GM12878 (cell line): Measurements from ENCODE around the gene NF1. TPM values are rescaled to one million over a fixed set of nuclear protein-coding genes. Genes with fewer than 3 reads are reported as not detected.
"Not testable (repeated sequence)": the region's sequence is repeated elsewhere in the genome, so short reads cannot be mapped to it uniquely, and the experiment has no call there.

ENCODE experiments used
- ATAC-seq: fragments of 200-7000 bp; cut with Tn5 transposase; 3 replicates; pipeline ENCODE4 v1.9.1; 2020; ENCODE audit warnings: mild to moderate bottlenecking, moderate library complexity
- BruUV-seq: library from RNA; stranded (reverse); fragments of 400-500 nt; replicated peaks from 2 replicates; lab custom pipeline; 2021; lab: Mats Ljungman, UMichigan
- CTCF ChIA-PET: fragments of 300-600 bp; sonication (Branson Sonifier 250); formaldehyde crosslinking; extraction: SDS; loops from one replicate; lab custom pipeline; 2021; ENCODE audit warnings: inconsistent platforms; lab: Yijun Ruan, JAX
- POLR2A ChIA-PET: fragments of 350-600 bp; formaldehyde crosslinking; extraction: SDS; loops from one replicate; lab custom pipeline; 2021; ENCODE audit warnings: inconsistent platforms; lab: Charles Lee
- RAD21 ChIA-PET: fragments of 300-600 bp; sonication (Branson Sonifier 250); formaldehyde crosslinking; loops from one replicate; lab custom pipeline; 2023; ENCODE audit warnings: antibody characterized with exemption; ENCODE audit not compliant: unreplicated experiment; lab: Charles Lee
- SMC1A ChIA-PET: fragments of 300-600 bp; sonication (Branson Sonifier 250); formaldehyde crosslinking; loops from one replicate; lab custom pipeline; 2023; ENCODE audit not compliant: unreplicated experiment, uncharacterized antibody; lab: Charles Lee
- DNase-seq: peaks from one replicate; pipeline ENCODE4 v3.0.0-alpha.2; 2011; ENCODE audit warnings: low read depth, low spot score
- FAIRE-seq: peaks from 3 replicates; lab custom pipeline; 2011; peaks lifted over from hg19 to GRCh38; lab: Jason Lieb, UNC
- H2AFZ ChIP-seq: 2 replicates; pipeline ENCODE4 v1.6.0; 2011; ENCODE audit warnings: low read depth, low read length, control low read depth; ENCODE audit not compliant: control insufficient read depth
- H3K27ac ChIP-seq: 2 replicates; pipeline ENCODE4 v1.5.1; 2011; ENCODE audit warnings: control low read depth; ENCODE audit not compliant: control insufficient read depth, insufficient read depth
- H3K27me3 ChIP-seq, 2 experiments: replicated peaks in 1 of 2; 2 replicates each; pipeline versions ENCODE4 v1.6.0 to v1.6.1; 2011; ENCODE audit warnings: low read length in 1 of 2; ENCODE audit not compliant: control insufficient read depth in 2 of 2, insufficient read depth in 2 of 2
- H3K36me3 ChIP-seq, 2 experiments: 2 replicates each; pipeline ENCODE4 v1.5.1; 2011; ENCODE audit warnings: low read length in 1 of 2; ENCODE audit not compliant: control insufficient read depth in 2 of 2, insufficient read depth in 2 of 2
- H3K4me1 ChIP-seq: 2 replicates; pipeline ENCODE4 v1.6.1; 2011; ENCODE audit warnings: mild to moderate bottlenecking, low read length, moderate library complexity, mixed read lengths; ENCODE audit not compliant: control insufficient read depth, insufficient read depth
- H3K4me2 ChIP-seq: 2 replicates; pipeline ENCODE4 v1.6.0; 2011; ENCODE audit warnings: control low read depth; ENCODE audit not compliant: control insufficient read depth, insufficient read depth
- H3K4me3 ChIP-seq: fragments of 200-600 bp; sonication (generic); 2 replicates; pipeline ENCODE4 v1.5.1; 2016
- H3K79me2 ChIP-seq: 2 replicates; pipeline ENCODE4 v1.6.0; 2011; ENCODE audit warnings: low read length; ENCODE audit not compliant: control insufficient read depth, insufficient read depth
- H3K9ac ChIP-seq: 2 replicates; pipeline ENCODE4 v1.8.0; 2011; ENCODE audit warnings: low read length, control low read depth, mixed read lengths; ENCODE audit not compliant: control insufficient read depth, insufficient read depth
- H3K9me3 ChIP-seq: replicated peaks from 3 replicates; pipeline ENCODE4 v1.5.1; 2011; ENCODE audit warnings: mild to moderate bottlenecking, low read length; ENCODE audit not compliant: control insufficient read depth, insufficient read depth
- H4K20me1 ChIP-seq: 2 replicates; pipeline ENCODE4 v1.6.0; 2011; ENCODE audit not compliant: control insufficient read depth, insufficient read depth
- CREB1 ChIP-seq: IDR thresholded peaks from 2 replicates; pipeline ENCODE4 v1.6.1; 2012; ENCODE audit warnings: low read depth, mild to moderate bottlenecking, inconsistent platforms
- IRF3 ChIP-seq: fragments of 450-650 bp; IDR thresholded peaks from 2 replicates; pipeline ENCODE4 v1.6.1; 2014; ENCODE audit warnings: mild to moderate bottlenecking
- MLLT1 ChIP-seq: fragments of 450-650 bp; IDR thresholded peaks from 2 replicates; pipeline ENCODE4 v1.6.1; 2016; ENCODE audit warnings: mild to moderate bottlenecking
- MTA2 ChIP-seq: fragments of 450-650 bp; IDR thresholded peaks from 2 replicates; pipeline ENCODE4 v1.6.1; 2016; ENCODE audit warnings: low read depth, mild to moderate bottlenecking, moderate library complexity
- NFYA ChIP-seq: IDR thresholded peaks from 2 replicates; pipeline ENCODE4 v1.6.1; 2011; ENCODE audit warnings: low read depth, mild to moderate bottlenecking, low read length, improper control_type of control experiment, borderline replicate concordance
- REST ChIP-seq: IDR thresholded peaks from 2 replicates; pipeline ENCODE4 v1.6.1; 2012; ENCODE audit warnings: mild to moderate bottlenecking, low read depth, low read length
- SIN3A ChIP-seq: IDR thresholded peaks from 2 replicates; pipeline ENCODE4 v1.6.1; 2012; ENCODE audit warnings: low read depth, low read length, improper control_type of control experiment
- STAT3 ChIP-seq: IDR thresholded peaks from 2 replicates; pipeline ENCODE4 v1.6.1; 2011; ENCODE audit warnings: low read depth, low read length, improper control_type of control experiment
- TAF1 ChIP-seq: IDR thresholded peaks from 2 replicates; pipeline ENCODE4 v1.6.1; 2011; ENCODE audit warnings: mild to moderate bottlenecking, low read depth, low read length, borderline replicate concordance
- TCF7 ChIP-seq: IDR thresholded peaks from 2 replicates; pipeline ENCODE4 v1.6.1; 2014; ENCODE audit warnings: antibody characterized with exemption, borderline replicate concordance
- ZBTB40 ChIP-seq: fragments of 450-650 bp; IDR thresholded peaks from 2 replicates; pipeline ENCODE4 v1.6.1; 2016; ENCODE audit warnings: mild to moderate bottlenecking, moderate library complexity, borderline replicate concordance
- ZNF24 ChIP-seq: fragments of 450-650 bp; IDR thresholded peaks from 2 replicates; pipeline ENCODE4 v1.6.1; 2017; ENCODE audit warnings: antibody characterized with exemption, mild to moderate bottlenecking
- WGBS: methylation state at CpG from one replicate; pipeline ENCODE4 v1.1.6; 2016; ENCODE audit warnings: low lambda C conversion rate; ENCODE audit not compliant: insufficient replicate concordance, insufficient coverage; ENCODE audit errors: missing lambda C conversion rate; 5-methylcytosine and 5-hydroxymethylcytosine counted together
- in situ Hi-C: fragments of 300-500 bp; cut with MboI; formaldehyde crosslinking; loops from 9 replicates; pipeline ENCODE4 v1.14.3; 2018; ENCODE audit warnings: mixed read lengths
- intact Hi-C: fragments of 100-400 bp; cut with micrococcal nuclease; formaldehyde crosslinking; loops from one replicate; pipeline ENCODE4 v1.14.2; 2022; ENCODE audit not compliant: unreplicated experiment
- polyA plus RNA-seq, 11 experiments: library from polyadenylated mRNA; depleted of rRNA in 4 of 11; unstranded in 6 of 11; stranded (reverse) in 5 of 11; fragments of >200 nt; fragmentation: Nextera tagmentation in 4 of 11; fragmentation: Illumina TruSeq in 1 of 11; extraction: Ambion mirVana in 4 of 11; extraction: Trizol in 1 of 11; gene quantifications; 1 replicate in 1 of 11; 2 replicates in 10 of 11; pipeline versions ENCODE4 v1.2.1 to v1.2.3, GENCODE V29; 2011 to 2016; ENCODE audit warnings: inconsistent platforms in 2 of 11, missing spikeins in 2 of 11, low read depth in 1 of 11
- total RNA-seq, 4 experiments: library from RNA; depleted of rRNA in 3 of 4; stranded (reverse); fragments of >200 nt in 3 of 4; fragmentation: Illumina TruSeq in 1 of 4; extraction: Trizol in 1 of 4; gene quantifications; 2 replicates each; pipeline versions ENCODE4 v1.2.1 to v1.2.3, GENCODE V29; 2013 to 2021

NF1 gene
- total and polyA plus RNA-seq, 10 of the 15 experiments (the other 5 are each of a cell fraction or from before 2014, with no cell fraction given) = 2.5 to 31.8 (median 16.6) TPM

- TF ChIP-seq NFYA (no peak), IRF3 (no peak), REST (no peak), TAF1 (no peak), ZNF24 (no peak), STAT3 (no peak), ZBTB40 (no peak), CREB1 (no peak), MLLT1 (no peak), SIN3A (no peak), TCF7 (no peak), MTA2 (no peak)
These were observed 80.5 kb downstream of the NF1 start (continued) for GRCh38 chr17:31175237-31175636.

- ATAC-seq, RAD21 ChIA-PET, H3K4me2 ChIP-seq, H3K9me3 ChIP-seq, H3K9ac ChIP-seq, FAIRE-seq, H3K79me2 ChIP-seq, H2AFZ ChIP-seq, DNase-seq, in situ Hi-C loops, H3K27me3 ChIP-seq, H3K4me3 ChIP-seq, H3K36me3 ChIP-seq, BruUV-seq, intact Hi-C loops, H3K27ac ChIP-seq, H3K4me1 ChIP-seq, H4K20me1 ChIP-seq: not testable (repeated sequence)
- CTCF ChIA-PET = interaction anchor here (0.7 kb wide), 1 partner anchor 103 kb away, joined by 3 read pairs; no protein-coding TSS in a partner anchor
- POLR2A ChIA-PET = interaction anchor here (0.5 kb wide), 1 partner anchor 77 kb away, joined by 5 read pairs; no protein-coding TSS in a partner anchor
- SMC1A ChIA-PET = interaction anchor here (0.6 kb wide), 1 partner anchor 261 kb away, joined by 3 read pairs; no protein-coding TSS in a partner anchor
- 95% methylated on average over 3 of the region's 3 CpGs for WGBS
These were observed 81.4 kb downstream of the NF1 start for GRCh38 chr17:31176143-31176542.
